Measurements from ENCODE around the gene RLN3.

The RLN3 gene

GRCh38 chr19:14061751-14062557 lies 34.0 kb downstream of the RLN3 start, which contains the start of gene PALM3:
Gene PALM3, minus strand, starts transcription at chr19:14062076. Its CDS starts 96 bp downstream, at chr19:14061980.
- H3K27me3 ChIP-seq (replicated peaks; ENCODE audit: control insufficient read depth, insufficient read depth, low read length): peaks cover 6% of the 10 kb centered on the region
- H3K36me3 ChIP-seq (ENCODE audit: control insufficient read depth, insufficient read depth, low read length): no peaks in the 10 kb centered on the region
- no peak for TF ChIP-seq CTCF (IDR thresholded peaks at IDR 0.05; ENCODE audit: insufficient read depth, low read length, poor library complexity, severe bottlenecking)
- H3K4me3 ChIP-seq (replicated peaks; ENCODE audit: low read depth, low read length): no peak within 1 kb of the TSS
- no peak for DNase-seq (ENCODE audit: extremely low read depth, insufficient read length)

- no peak overlapping the region for H3K4me3 ChIP-seq (replicated peaks; ENCODE audit: low read depth, low read length)
- H3K36me3 ChIP-seq (ENCODE audit: control insufficient read depth, insufficient read depth, low read length): no peaks in the 10 kb centered on the region
- H3K27me3 ChIP-seq (replicated peaks; ENCODE audit: control insufficient read depth, insufficient read depth, low read length): peaks cover 6% of the 10 kb centered on the region
- DNase-seq (ENCODE audit: extremely low read depth, insufficient read length): no peak
- TF ChIP-seq CTCF (IDR thresholded peaks at IDR 0.05; ENCODE audit: insufficient read depth, low read length, poor library complexity, severe bottlenecking): no peak
Measured at GRCh38 chr19:14062558-14062855, 34.6 kb downstream of the RLN3 start.

- no peak for DNase-seq (ENCODE audit: extremely low read depth, insufficient read length)
- no peak overlapping the region for H3K4me3 ChIP-seq (replicated peaks; ENCODE audit: low read depth, low read length)
- no peak for TF ChIP-seq CTCF (IDR thresholded peaks at IDR 0.05; ENCODE audit: insufficient read depth, low read length, poor library complexity, severe bottlenecking)
- H3K36me3 ChIP-seq (ENCODE audit: control insufficient read depth, insufficient read depth, low read length): no peaks in the 10 kb centered on the region
- peaks cover 6% of the 10 kb centered on the region for H3K27me3 ChIP-seq (replicated peaks; ENCODE audit: control insufficient read depth, insufficient read depth, low read length)
Measured at GRCh38 chr19:14063105-14063504, 35.2 kb downstream of the RLN3 start.

GRCh38 chr19:14066134-14066533 lies 38.2 kb downstream of the RLN3 start:
- no peak for TF ChIP-seq CTCF (IDR thresholded peaks at IDR 0.05; ENCODE audit: insufficient read depth, low read length, poor library complexity, severe bottlenecking)

GRCh38 chr19:14070268-14071050 lies 42.5 kb downstream of the RLN3 start:
- no peak for DNase-seq (ENCODE audit: extremely low read depth, insufficient read length)
- Histone ChIP-seq H3K36me3 (ENCODE audit: control insufficient read depth, insufficient read depth, low read length) (no peaks in the 10 kb centered on the region), H3K4me3 (replicated peaks; ENCODE audit: low read depth, low read length) (no peak overlapping the region), H3K27me3 (replicated peaks; ENCODE audit: control insufficient read depth, insufficient read depth, low read length) (no peaks in the 10 kb centered on the region; the same call in 1 of the 2 replicates)
- TF ChIP-seq CTCF (IDR thresholded peaks at IDR 0.05; ENCODE audit: insufficient read depth, low read length, poor library complexity, severe bottlenecking): no peak

More at GRCh38 chr19:14066134-14066533, 38.2 kb downstream of the RLN3 start:
- no peaks in the 10 kb centered on the region for H3K27me3 ChIP-seq (replicated peaks; ENCODE audit: control insufficient read depth, insufficient read depth, low read length)
- no peak overlapping the region for H3K4me3 ChIP-seq (replicated peaks; ENCODE audit: low read depth, low read length)
- DNase-seq (ENCODE audit: extremely low read depth, insufficient read length): no peak
- H3K36me3 ChIP-seq (ENCODE audit: control insufficient read depth, insufficient read depth, low read length): no peaks in the 10 kb centered on the region

Measured in GM06990 (cell line).